GM12865 (cell line): ENCODE measurements around the gene MKI67.

Experiments used
- DNase-seq: peaks from one replicate; pipeline ENCODE4 v3.0.0; 2010; ENCODE audit warnings: low read depth
- H3K4me3 ChIP-seq: 2 replicates; pipeline ENCODE4 v1.5.1; 2011; ENCODE audit warnings: mild to moderate bottlenecking, low read depth, low read length, control low read depth
- CTCF ChIP-seq: IDR thresholded peaks from 2 replicates; pipeline ENCODE4 v1.5.1; 2011; ENCODE audit warnings: low read length, control low read depth, low read depth, inconsistent platforms; ENCODE audit not compliant: insufficient read depth; ENCODE audit errors: missing control alignments

MKI67 gene

GRCh38 chr10:128087884-128088709 lies 38.1 kb downstream of the MKI67 start:
- peak; percentile 7 for TF ChIP-seq CTCF
- no peak for DNase-seq
- H3K4me3 ChIP-seq = no peak overlapping the region

GRCh38 chr10:128087146-128087883 lies 38.9 kb downstream of the MKI67 start:
- DNase-seq = no peak

GRCh38 chr10:128086003-128086863 lies 40.0 kb downstream of the MKI67 start:
- H3K4me3 ChIP-seq = no peak overlapping the region
- TF ChIP-seq CTCF = no peak
- DNase-seq = no peak

More at GRCh38 chr10:128087146-128087883, 38.9 kb downstream of the MKI67 start:
- no peak for TF ChIP-seq CTCF
- no peak overlapping the region for H3K4me3 ChIP-seq

- TF ChIP-seq CTCF = no peak
- no peak for DNase-seq
- no peak overlapping the region for H3K4me3 ChIP-seq
These were observed 41.2 kb downstream of the MKI67 start for GRCh38 chr10:128084991-128085390.

GRCh38 chr10:128084364-128084763 lies 41.9 kb downstream of the MKI67 start:
- no peak overlapping the region for H3K4me3 ChIP-seq
- no peak for DNase-seq
- TF ChIP-seq CTCF = no peak

- no peak for TF ChIP-seq CTCF
- no peak for DNase-seq
- no peak overlapping the region for H3K4me3 ChIP-seq
These were observed 42.9 kb downstream of the MKI67 start for GRCh38 chr10:128083191-128083895.
